UCSD-AML1 (cell line): Measurements from ENCODE around the gene TBC1D5.
"Not testable (repeated sequence)": the region's sequence is repeated elsewhere in the genome, so short reads cannot be mapped to it uniquely, and the experiment has no call there.

Experiments used
- DNase-seq: peaks from one replicate; lab custom pipeline; 2025; ENCODE audit not compliant: unreplicated experiment; lab: John Stamatoyannopoulos, UW

TBC1D5 gene, protein sequence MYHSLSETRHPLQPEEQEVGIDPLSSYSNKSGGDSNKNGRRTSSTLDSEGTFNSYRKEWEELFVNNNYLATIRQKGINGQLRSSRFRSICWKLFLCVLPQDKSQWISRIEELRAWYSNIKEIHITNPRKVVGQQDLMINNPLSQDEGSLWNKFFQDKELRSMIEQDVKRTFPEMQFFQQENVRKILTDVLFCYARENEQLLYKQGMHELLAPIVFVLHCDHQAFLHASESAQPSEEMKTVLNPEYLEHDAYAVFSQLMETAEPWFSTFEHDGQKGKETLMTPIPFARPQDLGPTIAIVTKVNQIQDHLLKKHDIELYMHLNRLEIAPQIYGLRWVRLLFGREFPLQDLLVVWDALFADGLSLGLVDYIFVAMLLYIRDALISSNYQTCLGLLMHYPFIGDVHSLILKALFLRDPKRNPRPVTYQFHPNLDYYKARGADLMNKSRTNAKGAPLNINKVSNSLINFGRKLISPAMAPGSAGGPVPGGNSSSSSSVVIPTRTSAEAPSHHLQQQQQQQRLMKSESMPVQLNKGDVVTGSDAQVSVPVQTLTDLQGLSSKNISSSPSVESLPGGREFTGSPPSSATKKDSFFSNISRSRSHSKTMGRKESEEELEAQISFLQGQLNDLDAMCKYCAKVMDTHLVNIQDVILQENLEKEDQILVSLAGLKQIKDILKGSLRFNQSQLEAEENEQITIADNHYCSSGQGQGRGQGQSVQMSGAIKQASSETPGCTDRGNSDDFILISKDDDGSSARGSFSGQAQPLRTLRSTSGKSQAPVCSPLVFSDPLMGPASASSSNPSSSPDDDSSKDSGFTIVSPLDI

DNA sequence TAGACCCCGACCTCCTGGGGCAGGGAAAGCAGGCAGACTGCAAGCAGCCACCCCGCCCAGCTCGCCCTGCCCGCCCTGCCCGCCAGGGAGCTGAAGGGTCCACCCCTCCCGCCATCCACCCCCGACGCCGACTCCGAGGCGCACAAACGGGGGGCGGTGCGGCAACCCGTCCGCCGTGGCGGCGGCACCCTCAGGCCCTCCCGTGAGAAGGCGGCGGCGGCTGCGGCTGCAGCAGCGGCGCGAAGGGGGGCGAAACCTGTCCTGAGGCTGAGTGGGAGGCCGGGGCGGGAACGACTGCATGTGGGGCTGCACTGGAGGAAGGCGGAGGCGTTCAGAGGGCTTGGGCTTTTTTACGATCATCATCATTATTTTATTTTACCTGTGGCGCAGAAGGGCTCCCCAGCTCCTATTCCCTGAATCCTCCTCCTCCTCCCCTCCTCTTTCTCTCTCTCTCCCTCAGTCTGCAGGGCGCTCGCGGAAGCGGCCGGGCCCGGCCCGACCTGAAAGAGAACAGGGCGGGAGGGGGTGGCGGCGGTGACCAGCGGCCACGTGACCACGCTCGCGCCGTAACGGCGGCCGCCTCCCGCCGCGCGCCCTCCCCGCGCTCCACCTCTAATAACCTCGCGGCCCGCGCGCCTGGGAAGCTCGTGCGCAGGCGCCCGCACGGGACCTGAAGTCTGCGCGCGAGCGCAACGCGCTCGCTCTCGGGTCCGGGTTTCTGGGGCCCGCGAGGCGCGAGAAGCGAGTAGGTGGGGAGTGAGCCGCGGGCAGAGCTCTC, at the start of gene TBC1D5:
Gene TBC1D5, minus strand, starts transcription at position 530 of the 778 bp plus-strand sequence. CDS start 234,061 bp downstream, outside the sequence.
- peak; percentile 99 for DNase-seq

DNA sequence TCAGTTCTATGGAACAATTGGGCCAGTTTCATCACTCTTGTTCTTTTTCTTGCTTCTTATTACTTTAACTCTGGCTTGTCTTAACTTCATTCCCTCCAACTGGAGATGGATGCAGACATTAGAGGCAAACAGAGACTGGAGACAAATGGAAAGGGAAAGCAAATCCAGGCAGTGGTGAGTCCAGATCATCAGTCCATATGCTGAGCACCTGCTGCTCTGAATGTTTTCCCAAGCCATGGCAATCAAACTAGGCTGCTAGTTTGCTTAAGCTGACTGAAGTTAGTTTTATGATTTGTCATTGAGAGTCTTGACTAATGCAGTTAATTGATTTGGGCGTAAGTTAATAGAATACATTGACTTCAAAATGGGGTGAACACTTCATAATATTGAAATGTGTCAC, 41.0 kb upstream of the TBC1D5 start:
- DNase-seq: no peak

DNA sequence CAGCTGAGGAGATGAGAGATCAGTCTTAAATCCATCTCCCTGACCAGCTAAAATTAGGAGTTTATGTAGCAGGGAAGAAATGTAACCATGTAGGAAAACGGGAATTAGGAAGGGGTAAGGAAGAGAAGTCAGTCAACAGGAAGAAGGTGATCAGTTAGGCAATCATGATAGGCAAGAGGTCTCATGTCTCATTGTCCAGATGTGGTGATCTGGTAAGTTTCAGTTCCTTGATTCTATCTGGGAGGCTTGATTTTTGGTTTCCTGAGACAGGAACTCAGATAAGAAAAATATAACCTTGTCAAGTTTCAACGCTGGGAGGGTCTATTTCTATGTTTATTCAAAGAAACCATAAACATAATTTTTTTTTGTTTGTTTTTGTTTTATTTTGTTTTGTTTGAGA, 40.3 kb upstream of the TBC1D5 start:
- DNase-seq: no peak

DNA sequence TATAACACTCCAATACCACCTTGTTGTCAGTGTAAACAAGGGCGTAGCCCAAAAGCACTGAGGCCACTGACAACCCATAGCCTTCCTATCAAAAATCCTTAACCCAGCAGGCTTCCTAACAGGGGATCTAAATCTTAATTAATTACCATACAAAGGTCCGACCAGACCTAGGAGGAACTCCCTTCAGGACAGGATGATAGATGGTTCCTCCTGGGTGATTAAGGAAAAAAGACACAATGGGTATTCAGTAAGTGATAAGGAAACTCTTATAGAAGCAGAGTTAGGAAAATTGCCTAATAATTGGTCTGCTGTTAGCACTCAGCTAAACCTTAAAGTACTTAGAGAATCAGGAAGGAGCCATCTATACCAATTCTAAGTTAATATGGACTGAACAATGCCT, 37.9 kb upstream of the TBC1D5 start:
- DNase-seq: not testable (repeated sequence)

DNA sequence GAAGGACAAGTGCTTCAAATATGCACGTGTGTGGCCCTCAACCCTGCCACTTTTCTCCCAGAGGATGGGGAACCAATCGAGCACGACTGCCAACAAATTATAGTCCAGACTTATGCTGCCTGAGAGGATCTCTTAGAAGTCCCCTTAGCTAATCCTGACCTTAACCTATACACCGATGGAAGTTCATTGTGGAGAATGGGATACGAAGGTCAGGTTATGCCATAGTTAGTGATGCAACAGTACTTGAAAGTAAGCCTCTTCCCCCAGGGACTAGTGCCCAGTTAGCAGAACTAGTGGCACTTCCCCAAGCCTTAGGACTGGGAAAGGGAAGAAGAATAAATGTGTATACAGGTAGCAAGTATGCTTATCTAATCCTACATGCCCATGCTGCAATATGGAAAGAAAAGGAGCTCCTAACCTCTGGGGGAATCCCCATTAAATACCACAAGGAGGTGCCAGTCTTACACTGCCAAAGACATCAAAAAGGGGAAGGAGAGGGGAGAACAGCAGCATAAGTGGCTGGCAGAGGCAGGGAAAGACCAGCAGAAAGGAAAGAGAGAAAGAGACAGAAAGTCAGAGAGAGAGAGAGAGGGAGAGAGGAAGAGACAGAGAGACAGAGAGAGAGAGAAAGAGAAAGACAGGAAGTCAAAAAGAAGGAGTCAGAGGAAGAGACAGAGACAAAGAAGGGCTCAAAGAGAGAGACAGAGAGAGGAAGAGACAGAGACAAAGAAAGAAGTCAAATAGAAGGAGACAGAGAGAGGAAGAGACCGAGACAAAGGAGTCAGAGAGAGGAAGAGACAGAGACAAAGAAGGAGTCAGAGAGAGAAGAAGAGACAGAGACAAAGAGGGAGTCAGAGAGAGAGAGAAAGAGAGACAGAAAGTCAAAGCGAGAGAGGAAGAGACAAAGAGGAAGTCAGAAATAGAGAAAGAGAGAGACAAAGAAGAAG, 37.1 kb upstream of the TBC1D5 start:
- not testable (repeated sequence) for DNase-seq

DNA sequence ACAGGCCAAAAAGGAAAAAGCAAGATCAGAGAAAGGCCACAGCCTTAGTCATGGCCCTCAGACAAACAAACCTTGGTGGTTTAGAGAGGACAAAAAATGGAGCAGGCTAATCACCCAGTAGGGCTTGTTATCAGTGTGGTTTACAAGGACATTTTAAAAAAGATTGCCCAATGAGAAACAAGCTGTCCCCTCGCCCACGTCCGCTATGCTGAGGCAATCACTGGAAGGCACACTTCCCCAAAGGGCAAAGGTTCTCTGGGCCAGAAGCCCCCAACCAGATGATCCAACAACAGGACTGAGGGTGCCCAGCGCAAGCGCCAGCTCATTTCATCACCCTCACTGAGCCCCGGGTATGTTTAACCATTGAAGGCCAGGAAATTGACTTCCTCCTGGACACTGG, 34.9 kb upstream of the TBC1D5 start:
- not testable (repeated sequence) for DNase-seq

DNA sequence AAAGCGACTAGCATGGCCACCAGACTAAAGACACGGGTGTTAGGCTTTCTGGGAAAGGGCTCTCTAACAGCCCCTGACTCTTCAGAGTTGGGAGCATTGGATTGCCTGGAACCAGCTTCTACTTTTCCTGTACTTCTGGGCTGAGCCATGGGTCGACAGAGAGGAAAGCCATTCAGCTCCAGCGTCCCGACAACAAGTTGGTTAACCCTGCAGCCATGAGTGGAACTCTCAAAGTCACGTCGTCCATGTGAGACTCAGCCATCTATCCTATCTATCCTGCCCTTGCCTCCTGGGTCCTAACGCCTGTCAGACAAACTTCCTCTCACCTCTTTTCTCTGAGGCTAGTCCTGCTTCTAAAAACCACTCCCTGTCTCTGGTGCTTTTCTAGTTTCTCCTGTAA, 32.6 kb upstream of the TBC1D5 start:
- DNase-seq: no peak

DNA sequence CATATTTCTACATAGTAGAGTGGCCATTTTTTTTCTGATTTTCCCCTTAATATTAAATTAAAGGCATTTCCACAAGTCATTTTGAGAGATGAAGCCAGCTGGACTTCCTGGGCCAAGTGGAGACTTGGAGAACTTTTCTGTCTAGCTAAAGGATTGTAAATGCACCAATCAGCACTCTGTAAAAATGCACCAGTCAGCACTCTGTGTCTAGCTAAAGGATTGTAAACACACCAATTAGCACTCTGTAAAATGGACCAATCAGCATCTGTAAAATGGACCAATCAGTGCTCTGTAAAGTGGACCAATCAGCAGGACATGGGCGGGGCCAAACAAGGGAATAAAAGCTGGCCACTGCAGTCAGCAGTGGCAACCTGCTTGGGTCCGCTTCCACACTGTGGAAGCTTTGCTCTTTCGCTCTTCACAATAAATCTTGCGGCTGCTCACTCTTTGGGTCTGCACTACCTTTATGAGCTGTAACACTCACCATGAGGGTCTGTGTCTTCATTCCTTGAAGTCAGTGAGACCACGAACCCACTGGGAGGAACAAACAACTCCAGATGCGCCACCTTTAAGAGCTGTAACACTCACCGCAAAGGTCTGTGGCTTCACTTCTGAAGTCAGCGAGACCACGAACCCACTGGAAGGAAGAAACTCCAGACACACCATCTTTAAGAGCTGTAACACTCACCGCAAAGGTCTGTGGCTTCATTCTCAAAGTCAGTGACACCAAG, 31.9 kb upstream of the TBC1D5 start:
- peak; percentile 10 for DNase-seq

DNA sequence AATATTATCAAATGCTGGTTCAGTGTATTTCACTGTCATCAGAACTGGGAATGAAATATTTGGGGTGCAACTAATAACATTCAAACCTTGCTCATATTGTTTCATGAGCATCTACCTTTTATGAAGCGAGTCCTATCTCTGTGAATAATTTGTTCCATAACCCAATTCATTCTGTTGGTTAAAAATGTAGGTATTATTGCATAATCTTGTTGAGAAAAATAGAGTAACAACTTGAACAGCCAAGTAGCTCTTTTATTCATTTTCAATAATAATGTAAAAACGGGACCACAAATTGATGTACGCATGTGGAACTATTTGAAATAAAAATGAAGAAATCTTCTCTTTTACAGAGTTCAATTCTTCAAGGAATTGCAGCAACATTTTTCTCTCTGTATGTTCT, 30.1 kb upstream of the TBC1D5 start:
- no peak for DNase-seq

DNA sequence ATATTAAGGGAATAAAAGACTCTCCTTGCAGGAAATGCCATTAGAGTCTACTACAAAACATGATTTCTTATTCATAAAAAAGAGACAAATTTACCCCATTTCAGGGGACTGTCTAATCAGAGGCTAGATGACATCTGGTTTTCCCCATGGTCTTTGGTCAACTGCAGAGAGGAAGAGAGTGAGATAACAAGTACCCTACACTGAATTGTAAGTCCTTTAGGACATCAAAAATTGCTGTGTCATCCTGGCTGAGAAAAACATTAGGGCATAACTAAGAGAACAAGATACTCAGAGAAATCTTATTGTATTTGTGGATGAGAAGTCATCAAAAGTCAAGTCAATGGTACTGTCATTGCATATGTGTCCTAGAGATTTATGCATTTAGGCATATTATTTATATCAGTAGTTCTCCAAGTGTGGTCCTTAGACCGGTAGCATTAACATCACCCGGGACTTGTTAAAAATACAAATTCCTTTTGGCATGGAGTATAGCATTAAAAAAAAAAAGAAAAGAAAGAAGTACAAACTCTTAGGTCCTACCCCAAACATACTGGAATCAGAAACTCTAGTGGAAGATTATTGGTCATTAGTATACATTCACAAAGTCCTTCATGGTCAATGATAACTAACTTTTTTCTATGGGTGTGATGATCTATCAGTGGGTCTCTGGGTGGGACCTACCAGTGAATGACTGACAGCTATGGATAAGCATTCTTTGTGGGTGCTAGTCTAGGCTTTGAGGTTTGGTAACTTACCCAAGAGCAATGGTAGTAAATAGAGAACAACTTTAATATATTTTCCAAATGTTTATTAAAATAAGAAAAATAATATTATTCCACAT, 29.0 kb upstream of the TBC1D5 start:
- DNase-seq: no peak

DNA sequence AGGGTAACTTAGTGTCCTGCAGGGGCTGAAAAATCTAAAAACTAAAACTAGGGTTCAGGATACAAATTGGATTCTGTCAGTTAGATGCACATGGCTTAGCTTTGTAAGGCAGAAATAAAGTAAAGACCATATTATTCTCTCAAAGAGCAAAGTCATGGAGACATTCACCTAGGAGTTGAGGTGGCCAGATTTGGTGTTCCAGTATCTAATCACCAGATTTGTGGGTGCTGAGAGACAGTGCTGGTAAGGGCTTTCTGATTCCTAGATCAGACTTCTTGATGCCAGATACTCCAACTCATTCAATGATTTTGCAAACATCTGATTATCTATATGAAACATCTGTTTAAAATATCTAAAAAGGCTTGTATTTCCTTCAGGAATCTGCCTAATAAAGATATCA, 28.3 kb upstream of the TBC1D5 start:
- no peak for DNase-seq

DNA sequence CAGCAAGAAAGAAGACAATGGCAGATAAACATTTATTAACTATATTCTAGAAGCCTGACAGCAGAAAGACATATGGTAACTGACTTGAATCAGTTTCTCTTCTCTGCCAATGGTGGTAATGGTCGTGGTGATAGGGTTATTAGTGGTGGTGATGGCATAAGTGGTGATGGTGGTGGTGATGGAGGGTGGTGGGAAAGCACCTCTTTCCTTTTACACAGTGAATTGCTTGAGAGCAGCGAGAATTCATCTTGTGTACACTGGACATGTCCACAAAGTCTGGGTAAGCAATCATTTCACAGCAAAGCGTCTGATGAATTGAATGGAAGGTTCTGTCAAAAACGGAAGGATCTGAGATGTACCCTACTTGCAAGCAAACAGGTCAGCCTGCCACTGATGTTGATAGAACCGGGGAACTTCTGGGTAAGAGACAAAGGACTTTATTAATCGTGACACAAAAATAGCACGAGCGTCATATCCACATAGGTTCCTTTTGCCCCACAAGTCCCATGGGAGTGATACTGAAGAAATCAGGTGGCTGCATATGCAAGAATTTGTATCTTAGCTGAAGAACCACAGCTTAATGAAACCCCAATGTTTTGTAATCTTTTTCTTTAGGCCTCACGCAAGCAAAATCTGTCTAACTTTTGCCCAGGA, 23.5 kb upstream of the TBC1D5 start:
- no peak for DNase-seq

DNA sequence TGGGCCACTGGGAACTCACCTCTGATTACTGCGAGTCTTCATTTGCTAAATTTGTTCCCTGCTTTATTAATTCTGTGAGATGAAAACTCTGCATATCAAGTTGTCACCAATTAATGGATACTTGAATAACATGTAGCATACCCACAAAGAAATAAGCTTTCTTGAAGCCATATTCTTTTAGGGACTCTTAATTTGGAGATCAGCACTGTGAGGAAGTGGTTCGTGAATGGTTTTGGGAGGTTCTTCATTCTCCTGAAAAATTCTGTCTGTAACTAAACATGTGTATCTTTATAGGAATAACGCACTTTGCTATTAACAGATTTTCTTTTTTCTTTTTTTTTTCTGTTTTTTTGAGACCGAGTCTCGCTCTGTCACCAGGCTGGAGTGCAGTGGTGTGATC, 19.1 kb upstream of the TBC1D5 start:
- DNase-seq: no peak

DNA sequence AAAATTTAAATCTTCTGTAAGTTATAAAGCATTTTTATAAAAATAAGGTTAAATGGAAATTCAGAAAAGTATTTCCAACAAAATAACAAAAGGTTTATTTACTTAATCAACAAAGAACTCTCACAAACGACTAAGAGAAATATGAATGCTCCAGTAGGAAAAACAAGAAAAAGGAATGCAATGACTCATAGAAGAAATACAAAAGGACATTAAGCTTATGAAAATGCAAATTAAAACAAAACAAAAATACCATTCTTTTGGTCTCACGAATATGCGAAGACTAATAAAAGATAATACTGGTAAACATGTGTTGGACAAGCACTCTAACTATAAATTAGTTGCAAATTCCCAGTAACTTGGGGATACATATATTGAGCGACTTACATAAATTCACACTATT, 17.5 kb upstream of the TBC1D5 start:
- DNase-seq: no peak

DNA sequence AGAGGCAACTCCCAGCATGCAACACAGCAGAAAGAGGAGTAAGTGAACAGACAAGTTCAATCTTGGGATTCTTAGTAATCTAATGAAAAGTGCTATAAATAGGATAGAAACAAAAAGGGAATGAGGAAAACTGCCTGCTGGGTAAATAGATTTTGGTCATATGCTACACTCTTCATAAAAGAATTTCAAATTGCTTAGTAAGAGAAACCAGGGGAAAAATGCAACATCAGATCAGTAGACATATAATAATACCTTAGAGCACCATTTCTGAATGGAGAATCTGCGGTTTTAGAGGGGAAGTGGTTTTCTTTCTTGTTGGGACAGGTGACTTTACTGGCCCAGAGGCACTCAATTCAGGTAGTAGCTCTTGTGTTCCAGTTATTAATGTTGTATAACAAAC, 13.4 kb upstream of the TBC1D5 start:
- no peak for DNase-seq

DNA sequence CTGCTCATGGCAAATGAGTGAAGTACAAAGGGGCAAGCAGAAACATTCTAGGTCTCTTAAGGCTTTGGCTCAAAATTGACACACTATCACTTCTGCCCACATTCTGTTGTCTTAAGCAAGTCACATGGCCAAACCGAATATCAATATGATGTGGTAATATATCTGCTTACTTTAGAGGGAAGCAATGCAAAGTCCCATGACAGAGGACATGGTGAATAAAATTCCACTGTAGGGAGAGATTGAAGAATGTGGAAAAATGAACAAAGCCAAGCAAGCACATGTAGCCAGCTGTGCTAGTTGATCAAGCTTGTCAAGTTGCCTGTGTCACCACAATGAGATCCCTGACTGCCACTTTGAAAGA, 11.2 kb upstream of the TBC1D5 start:
- DNase-seq: no peak

DNA sequence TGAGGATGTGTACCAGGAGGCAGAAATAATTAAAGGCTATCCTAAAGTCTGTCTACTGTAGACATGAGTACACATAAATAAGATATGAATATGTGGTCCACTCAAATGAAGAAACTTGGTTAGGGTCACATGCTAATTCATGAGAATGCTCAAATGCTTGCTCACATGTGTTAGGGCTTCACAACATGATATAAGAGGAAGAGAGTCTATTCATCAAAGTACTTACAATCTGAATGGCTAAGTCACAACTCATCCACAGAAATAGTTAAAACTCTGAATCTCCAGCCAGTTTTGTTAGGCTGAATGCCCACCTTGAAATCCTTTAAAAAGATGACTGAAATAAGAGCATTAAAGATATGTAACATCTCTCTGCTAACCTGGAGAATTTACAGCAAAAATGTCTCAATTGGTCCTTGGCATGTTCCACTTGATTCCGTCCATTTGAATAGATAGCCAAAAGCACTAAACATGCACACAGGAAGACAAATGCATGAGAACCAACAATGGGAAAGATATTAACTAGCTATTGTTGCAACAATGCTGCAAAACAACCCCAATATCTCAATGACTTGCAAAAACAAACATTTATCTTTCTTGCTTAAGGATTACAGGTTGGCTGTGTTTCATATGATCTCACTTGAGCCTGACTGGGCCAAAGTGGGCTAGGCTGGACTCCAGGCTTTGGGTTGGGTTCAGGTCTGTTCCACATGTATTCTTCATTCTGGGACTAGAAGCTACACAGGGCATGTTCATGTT, 10.6 kb upstream of the TBC1D5 start:
- DNase-seq: no peak

DNA sequence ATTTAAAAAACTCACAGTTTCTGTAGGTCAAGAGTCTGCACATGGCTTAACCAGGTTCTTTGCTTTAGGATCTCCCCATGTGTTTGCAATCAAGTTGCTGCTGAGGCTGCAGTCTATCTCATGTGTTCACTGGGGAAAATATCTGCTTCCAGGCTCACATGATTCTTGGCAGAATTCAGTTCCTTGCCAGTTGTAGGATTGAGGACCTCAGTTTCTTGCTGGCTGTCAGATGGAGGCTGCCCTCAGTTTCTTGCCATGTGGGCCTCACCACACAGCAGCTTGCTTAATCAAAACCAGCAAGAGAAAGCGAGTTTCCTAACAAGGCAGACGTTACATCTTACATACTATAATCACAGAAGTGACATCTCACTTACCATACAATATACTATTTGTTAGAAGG, 10.0 kb upstream of the TBC1D5 start:
- DNase-seq: no peak
